Nephron (organoid): ENCODE data around the gene ANXA5.

Experiments used
- H3K27ac Mint-ChIP-seq, 3 experiments: 2 replicates each; pipeline ENCODE4 v1.8.0; 2020; ENCODE audit warnings: mixed read lengths in 3 of 3, mild to moderate bottlenecking in 2 of 3, moderate library complexity in 1 of 3
- H3K27me3 Mint-ChIP-seq: 2 replicates; pipeline ENCODE4 v1.8.0; 2021; ENCODE audit warnings: low read depth, mild to moderate bottlenecking, moderate library complexity, mixed read lengths
- H3K36me3 Mint-ChIP-seq: 2 replicates; pipeline ENCODE4 v1.8.0; 2020; ENCODE audit warnings: low read depth, mixed read lengths
- H3K4me1 Mint-ChIP-seq: 2 replicates; pipeline ENCODE4 v1.8.0; 2020; ENCODE audit warnings: mixed read lengths
- H3K4me3 Mint-ChIP-seq, 3 experiments: 2 replicates each; pipeline ENCODE4 v1.8.0; 2020; ENCODE audit warnings: mild to moderate bottlenecking in 3 of 3, mixed read lengths in 3 of 3, moderate library complexity in 2 of 3
- H3K9me3 Mint-ChIP-seq: 2 replicates; pipeline ENCODE4 v1.8.0; 2020; ENCODE audit warnings: mixed read lengths
- CTCF ChIP-seq, 3 experiments: fragments of 200-600 bp; sonication (generic); IDR thresholded peaks; one replicate each; pipeline ENCODE4 v1.5.0; 2021; ENCODE audit warnings: antibody characterized with exemption in 3 of 3; ENCODE audit not compliant: unreplicated experiment in 3 of 3

ANXA5 gene

GRCh38 chr4:121728798-121729226, 32.0 kb upstream of the ANXA5 start:
- no peak overlapping the region for H3K27ac Mint-ChIP-seq
- peaks cover 6% of the 10 kb centered on the region for H3K27me3 Mint-ChIP-seq
- no peak for TF ChIP-seq CTCF (IDR thresholded peaks at IDR 0.05; ENCODE audit: unreplicated experiment in 3 of 3)
- peaks cover 12% of the 10 kb centered on the region for H3K4me1 Mint-ChIP-seq
- H3K36me3 Mint-ChIP-seq, result no peaks in the 10 kb centered on the region
- H3K4me3 Mint-ChIP-seq, result no peak overlapping the region
- H3K9me3 Mint-ChIP-seq, result no peaks in the 10 kb centered on the region

GRCh38 chr4:121728066-121728465, 31.3 kb upstream of the ANXA5 start:
- Mint-ChIP-seq H3K4me3 (no peak overlapping the region), H3K4me1 (peaks cover 12% of the 10 kb centered on the region), H3K9me3 (no peaks in the 10 kb centered on the region), H3K27me3 (peaks cover 6% of the 10 kb centered on the region), H3K36me3 (no peaks in the 10 kb centered on the region), H3K27ac (no peak overlapping the region)
- no peak for TF ChIP-seq CTCF (IDR thresholded peaks at IDR 0.05; ENCODE audit: unreplicated experiment in 3 of 3)

GRCh38 chr4:121726642-121727268, 30.0 kb upstream of the ANXA5 start:
- Mint-ChIP-seq H3K27ac (no peak overlapping the region), H3K9me3 (no peaks in the 10 kb centered on the region), H3K4me1 (peaks cover under 1% of the 10 kb centered on the region), H3K4me3 (no peak overlapping the region), H3K36me3 (no peaks in the 10 kb centered on the region), H3K27me3 (peaks cover 6% of the 10 kb centered on the region)
- peak; percentile 56 to 73 (median 60) for TF ChIP-seq CTCF (IDR thresholded peaks at IDR 0.05; ENCODE audit: unreplicated experiment in 3 of 3)

- H3K27ac Mint-ChIP-seq, result no peak overlapping the region
- no peaks in the 10 kb centered on the region for H3K4me1 Mint-ChIP-seq
- H3K27me3 Mint-ChIP-seq, result peaks cover 4% of the 10 kb centered on the region
- no peaks in the 10 kb centered on the region for H3K9me3 Mint-ChIP-seq
- no peak overlapping the region for H3K4me3 Mint-ChIP-seq
- no peak for TF ChIP-seq CTCF (IDR thresholded peaks at IDR 0.05; ENCODE audit: unreplicated experiment in 3 of 3)
- H3K36me3 Mint-ChIP-seq, result no peaks in the 10 kb centered on the region
Observed at GRCh38 chr4:121724671-121725070, 27.9 kb upstream of the ANXA5 start.

- H3K9me3 Mint-ChIP-seq, result no peaks in the 10 kb centered on the region
- H3K4me1 Mint-ChIP-seq, result no peaks in the 10 kb centered on the region
- no peak overlapping the region for H3K4me3 Mint-ChIP-seq
- H3K27me3 Mint-ChIP-seq, result peaks cover 7% of the 10 kb centered on the region
- H3K27ac Mint-ChIP-seq, result no peak overlapping the region
- no peaks in the 10 kb centered on the region for H3K36me3 Mint-ChIP-seq
- no peak for TF ChIP-seq CTCF (IDR thresholded peaks at IDR 0.05; ENCODE audit: unreplicated experiment in 3 of 3)
Observed at GRCh38 chr4:121721700-121722099, 24.9 kb upstream of the ANXA5 start.

- H3K4me3 Mint-ChIP-seq, result no peak overlapping the region
- no peak overlapping the region for H3K27ac Mint-ChIP-seq
- H3K27me3 Mint-ChIP-seq, result peaks cover 6% of the 10 kb centered on the region
- H3K9me3 Mint-ChIP-seq, result no peaks in the 10 kb centered on the region
- no peaks in the 10 kb centered on the region for H3K36me3 Mint-ChIP-seq
- H3K4me1 Mint-ChIP-seq, result no peaks in the 10 kb centered on the region
- no peak for TF ChIP-seq CTCF (IDR thresholded peaks at IDR 0.05; ENCODE audit: unreplicated experiment in 3 of 3)
Observed at GRCh38 chr4:121720109-121720508, 23.3 kb upstream of the ANXA5 start.
